NCI-H1930 (cell line): ENCODE data around the gene RAPGEF6.
"Not testable (repeated sequence)": the region's sequence is repeated elsewhere in the genome, so short reads cannot be mapped to it uniquely, and the experiment has no call there.

Source experiments
- DNase-seq, 2 experiments: peaks; one replicate each; lab custom pipeline; 2025; lab: John Stamatoyannopoulos, UW

Gene RAPGEF6

GRCh38 chr5:131609774-131610173 is 25.3 kb downstream of the RAPGEF6 start:
- DNase-seq = no peak

- DNase-seq = no peak
These were observed 26.4 kb downstream of the RAPGEF6 start for GRCh38 chr5:131608597-131608996.

GRCh38 chr5:131607903-131608540 is 27.0 kb downstream of the RAPGEF6 start:
- DNase-seq = no peak

- no peak for DNase-seq
These were observed 27.6 kb downstream of the RAPGEF6 start for GRCh38 chr5:131607418-131607817.

GRCh38 chr5:131605086-131605485 is 29.9 kb downstream of the RAPGEF6 start:
- no peak for DNase-seq

- DNase-seq = no peak
These were observed 39.7 kb downstream of the RAPGEF6 start for GRCh38 chr5:131595088-131596033.

GRCh38 chr5:131593921-131594320 is 41.1 kb downstream of the RAPGEF6 start:
- DNase-seq = no peak

GRCh38 chr5:131593436-131593835 is 41.6 kb downstream of the RAPGEF6 start:
- DNase-seq = not testable (repeated sequence)

- DNase-seq = no peak
These were observed 45.3 kb downstream of the RAPGEF6 start for GRCh38 chr5:131589510-131590348.

- DNase-seq = no peak
These were observed 47.5 kb downstream of the RAPGEF6 start for GRCh38 chr5:131587541-131587940.

GRCh38 chr5:131581702-131582101 is 53.3 kb downstream of the RAPGEF6 start:
- DNase-seq = no peak

- DNase-seq = no peak
These were observed 54.9 kb downstream of the RAPGEF6 start for GRCh38 chr5:131579917-131580671.

GRCh38 chr5:131575660-131576227 is 59.3 kb downstream of the RAPGEF6 start:
- DNase-seq = no peak

- no peak for DNase-seq
These were observed 63.3 kb downstream of the RAPGEF6 start for GRCh38 chr5:131571669-131572168.

GRCh38 chr5:131570757-131571156 is 64.3 kb downstream of the RAPGEF6 start:
- DNase-seq = no peak

- DNase-seq = no peak
These were observed 70.8 kb downstream of the RAPGEF6 start for GRCh38 chr5:131564229-131564652.

- DNase-seq = no peak
These were observed 71.4 kb downstream of the RAPGEF6 start for GRCh38 chr5:131563434-131564228.

- DNase-seq = no peak
These were observed 84.4 kb downstream of the RAPGEF6 start for GRCh38 chr5:131550606-131551005.

GRCh38 chr5:131548176-131548575 is 86.9 kb downstream of the RAPGEF6 start:
- no peak for DNase-seq

GRCh38 chr5:131545845-131546244 is 89.2 kb downstream of the RAPGEF6 start:
- DNase-seq = no peak
